Measurements from ENCODE around the gene SLC41A3. TPM values are rescaled to one million over a fixed set of nuclear protein-coding genes. Genes with fewer than 3 reads are reported as not detected.
"Not testable (repeated sequence)": the region's sequence is repeated elsewhere in the genome, so short reads cannot be mapped to it uniquely, and the experiment has no call there.

SLC41A3 gene
- total RNA-seq, 3 donors from 2014 or later: 23.0 to 33.9 (median 31.2) TPM

- no peak overlapping the region for H3K4me3 ChIP-seq
- no peaks in the 10 kb centered on the region for H3K4me1 ChIP-seq (ENCODE audit: low read depth)
- TF ChIP-seq CTCF (IDR thresholded peaks at IDR 0.05): no peak
- ATAC-seq (no peak), DNase-seq (no peak)
- intact Hi-C loops (cut with DNase I, micrococcal nuclease): no loop called here
- H3K9me3 ChIP-seq: no peaks in the 10 kb centered on the region
- H3K36me3 ChIP-seq (ENCODE audit: low read depth): no peaks in the 10 kb centered on the region
Measured at GRCh38 chr3:126050050-126050392, 33.9 kb downstream of the SLC41A3 start.

GRCh38 chr3:126049289-126050049, 34.5 kb downstream of the SLC41A3 start:
- ATAC-seq: no peak
- no peak overlapping the region for H3K4me3 ChIP-seq
- H3K9me3 ChIP-seq: no peaks in the 10 kb centered on the region
- no peak for DNase-seq
- H3K36me3 ChIP-seq (ENCODE audit: low read depth): no peaks in the 10 kb centered on the region
- TF ChIP-seq CTCF (IDR thresholded peaks at IDR 0.05): no peak
- intact Hi-C loops (cut with DNase I, micrococcal nuclease): no loop called here
- no peaks in the 10 kb centered on the region for H3K4me1 ChIP-seq (ENCODE audit: low read depth)

GRCh38 chr3:126040386-126040785, 43.5 kb downstream of the SLC41A3 start:
- DNase-seq (no peak), ATAC-seq (no peak)
- H3K4me1 ChIP-seq (ENCODE audit: low read depth): no peaks in the 10 kb centered on the region
- peaks cover 4% of the 10 kb centered on the region for H3K9me3 ChIP-seq
- H3K36me3 ChIP-seq (ENCODE audit: low read depth): no peaks in the 10 kb centered on the region
- no peak for TF ChIP-seq CTCF (IDR thresholded peaks at IDR 0.05)
- intact Hi-C loops (cut with DNase I, micrococcal nuclease): no loop called here
- H3K4me3 ChIP-seq: no peak overlapping the region

GRCh38 chr3:126039870-126040269, 44.1 kb downstream of the SLC41A3 start:
- ATAC-seq (no peak), DNase-seq (no peak)
- no peaks in the 10 kb centered on the region for H3K36me3 ChIP-seq (ENCODE audit: low read depth)
- H3K9me3 ChIP-seq: peaks cover 4% of the 10 kb centered on the region
- H3K4me3 ChIP-seq: no peak overlapping the region
- no peaks in the 10 kb centered on the region for H3K4me1 ChIP-seq (ENCODE audit: low read depth)
- intact Hi-C loops (cut with DNase I, micrococcal nuclease): no loop called here
- no peak for TF ChIP-seq CTCF (IDR thresholded peaks at IDR 0.05)

- intact Hi-C loops (cut with DNase I, micrococcal nuclease); H3K4me1 ChIP-seq (ENCODE audit: low read depth); DNase-seq: not testable (repeated sequence)
Measured at GRCh38 chr3:126038791-126039190, 45.1 kb downstream of the SLC41A3 start.

GRCh38 chr3:126036056-126036549, 47.8 kb downstream of the SLC41A3 start:
- no peak overlapping the region for H3K4me3 ChIP-seq
- no peaks in the 10 kb centered on the region for H3K4me1 ChIP-seq (ENCODE audit: low read depth)
- H3K9me3 ChIP-seq: no peaks in the 10 kb centered on the region
- TF ChIP-seq CTCF (IDR thresholded peaks at IDR 0.05): no peak
- no peaks in the 10 kb centered on the region for H3K36me3 ChIP-seq (ENCODE audit: low read depth)
- intact Hi-C loops (cut with DNase I, micrococcal nuclease): no loop called here
- ATAC-seq (no peak), DNase-seq (no peak)

More at GRCh38 chr3:126038791-126039190, 45.1 kb downstream of the SLC41A3 start:
- not testable (repeated sequence) for ATAC-seq; H3K36me3 ChIP-seq (ENCODE audit: low read depth); H3K9me3 ChIP-seq; H3K4me3 ChIP-seq

Measured in mucosa of descending colon (tissue), 3 donors.